HEK293 (cell line): ENCODE data around the gene WHRN.

Source experiments
- HOXA7 ChIP-seq: sonication (generic); formaldehyde crosslinking; IDR thresholded peaks from 2 replicates; pipeline ENCODE4 v1.8.1; 2022; ENCODE audit warnings: missing genetic modification reagents, borderline replicate concordance
- TF ChIP-seq, protein P1 (sequence below): IDR thresholded peaks from 2 replicates; pipeline ENCODE4 v1.6.1; 2011; ENCODE audit warnings: mild to moderate bottlenecking, low read depth, low read length, borderline replicate concordance
- TF ChIP-seq, protein P2 (sequence below): fragments of 450-650 bp; formaldehyde crosslinking; IDR thresholded peaks from 2 replicates; pipeline ENCODE4 v1.5.1; 2016; ENCODE audit warnings: missing biosample characterization, missing genetic modification characterization

- TF ChIP-seq, protein P1, sequence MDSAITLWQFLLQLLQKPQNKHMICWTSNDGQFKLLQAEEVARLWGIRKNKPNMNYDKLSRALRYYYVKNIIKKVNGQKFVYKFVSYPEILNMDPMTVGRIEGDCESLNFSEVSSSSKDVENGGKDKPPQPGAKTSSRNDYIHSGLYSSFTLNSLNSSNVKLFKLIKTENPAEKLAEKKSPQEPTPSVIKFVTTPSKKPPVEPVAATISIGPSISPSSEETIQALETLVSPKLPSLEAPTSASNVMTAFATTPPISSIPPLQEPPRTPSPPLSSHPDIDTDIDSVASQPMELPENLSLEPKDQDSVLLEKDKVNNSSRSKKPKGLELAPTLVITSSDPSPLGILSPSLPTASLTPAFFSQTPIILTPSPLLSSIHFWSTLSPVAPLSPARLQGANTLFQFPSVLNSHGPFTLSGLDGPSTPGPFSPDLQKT, result no peak
- no peak for TF ChIP-seq HOXA7 (CRISPR knock-in tag)
- TF ChIP-seq, protein P2, sequence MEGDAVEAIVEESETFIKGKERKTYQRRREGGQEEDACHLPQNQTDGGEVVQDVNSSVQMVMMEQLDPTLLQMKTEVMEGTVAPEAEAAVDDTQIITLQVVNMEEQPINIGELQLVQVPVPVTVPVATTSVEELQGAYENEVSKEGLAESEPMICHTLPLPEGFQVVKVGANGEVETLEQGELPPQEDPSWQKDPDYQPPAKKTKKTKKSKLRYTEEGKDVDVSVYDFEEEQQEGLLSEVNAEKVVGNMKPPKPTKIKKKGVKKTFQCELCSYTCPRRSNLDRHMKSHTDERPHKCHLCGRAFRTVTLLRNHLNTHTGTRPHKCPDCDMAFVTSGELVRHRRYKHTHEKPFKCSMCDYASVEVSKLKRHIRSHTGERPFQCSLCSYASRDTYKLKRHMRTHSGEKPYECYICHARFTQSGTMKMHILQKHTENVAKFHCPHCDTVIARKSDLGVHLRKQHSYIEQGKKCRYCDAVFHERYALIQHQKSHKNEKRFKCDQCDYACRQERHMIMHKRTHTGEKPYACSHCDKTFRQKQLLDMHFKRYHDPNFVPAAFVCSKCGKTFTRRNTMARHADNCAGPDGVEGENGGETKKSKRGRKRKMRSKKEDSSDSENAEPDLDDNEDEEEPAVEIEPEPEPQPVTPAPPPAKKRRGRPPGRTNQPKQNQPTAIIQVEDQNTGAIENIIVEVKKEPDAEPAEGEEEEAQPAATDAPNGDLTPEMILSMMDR (tag by site-specific recombination), result no peak
Observed at GRCh38 chr9:114372921-114373448, 132.3 kb downstream of the WHRN start.
